Mucosa of rectum (tissue), 2 donors: Measurements from ENCODE around the gene SLC25A39.
A peak's percentile ranks its signal among the peaks of the same experiment; 100 is the strongest.
"Not testable (repeated sequence)": the region's sequence is repeated elsewhere in the genome, so short reads cannot be mapped to it uniquely, and the experiment has no call there.

Source experiments
- H3K27ac ChIP-seq, 2 donors: one replicate each; pipeline ENCODE4 v1.7.0; 2013; ENCODE audit warnings: inconsistent platforms in 2 of 2, low read depth in 2 of 2, low read length in 2 of 2
- H3K27me3 ChIP-seq, 2 donors: one replicate each; pipeline ENCODE4 v1.7.0; 2013; ENCODE audit warnings: low read length in 2 of 2; ENCODE audit not compliant: control insufficient read depth in 2 of 2, insufficient read depth in 2 of 2
- H3K36me3 ChIP-seq, 2 donors: one replicate each; pipeline ENCODE4 v1.7.0; 2013; ENCODE audit warnings: low read length in 2 of 2; ENCODE audit not compliant: control insufficient read depth in 2 of 2, insufficient read depth in 2 of 2
- H3K4me1 ChIP-seq, 2 donors: one replicate each; pipeline ENCODE4 v1.7.0; 2013; ENCODE audit warnings: low read length in 2 of 2, mild to moderate bottlenecking in 1 of 2; ENCODE audit not compliant: control insufficient read depth in 2 of 2, insufficient read depth in 2 of 2
- H3K4me3 ChIP-seq, 2 donors: one replicate each; pipeline ENCODE4 v1.7.0; 2013; ENCODE audit warnings: low read length in 2 of 2
- H3K9ac ChIP-seq, 2 donors: one replicate each; pipeline ENCODE4 v1.7.0; 2013; ENCODE audit warnings: low read length in 2 of 2, low read depth in 1 of 2, mild to moderate bottlenecking in 1 of 2
- H3K9me3 ChIP-seq, 2 donors: one replicate each; pipeline ENCODE4 v1.7.0; 2013; ENCODE audit warnings: low read length in 2 of 2; ENCODE audit not compliant: control insufficient read depth in 2 of 2
- donor health status: healthy.
- donor health status: Normal muscosa, but diverticular disease.

SLC25A39 gene

DNA sequence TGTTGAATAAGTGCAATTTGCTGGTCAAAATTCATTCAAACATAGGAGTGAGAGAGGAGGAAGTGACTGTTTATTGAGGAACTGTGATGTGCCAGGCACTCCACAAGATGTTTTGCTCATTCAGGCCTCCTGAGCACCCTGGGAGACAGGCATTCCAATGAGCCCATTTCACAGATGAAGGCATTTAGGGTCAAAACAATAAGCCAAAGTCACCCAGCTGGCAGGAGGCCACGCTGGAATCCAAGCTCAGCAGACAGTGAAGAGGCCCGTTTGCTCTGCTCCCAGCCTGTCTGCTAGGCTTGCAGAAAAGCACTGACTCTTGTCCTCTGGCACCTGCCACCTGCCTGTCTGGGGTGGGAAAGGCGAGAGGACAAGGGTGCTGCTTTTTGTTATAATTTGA is 10.1 kb upstream of the SLC25A39 start:
- no peaks in the 10 kb centered on the region for H3K27me3 ChIP-seq
- H3K27ac ChIP-seq = no peak overlapping the region
- H3K4me1 ChIP-seq = peaks cover 0 to 2% of the 10 kb centered on the region in 2 donors
- no peak overlapping the region for H3K9ac ChIP-seq
- no peak overlapping the region for H3K4me3 ChIP-seq
- no peaks in the 10 kb centered on the region for H3K9me3 ChIP-seq
- no peaks in the 10 kb centered on the region for H3K36me3 ChIP-seq

- Histone ChIP-seq H3K36me3 (no peaks in the 10 kb centered on the region), H3K9ac (no peak overlapping the region), H3K27me3 (no peaks in the 10 kb centered on the region), H3K9me3 (no peaks in the 10 kb centered on the region), H3K4me3 (no peak overlapping the region), H3K27ac (no peak overlapping the region), H3K4me1 (peaks cover 0 to 2% of the 10 kb centered on the region in 2 donors)
Observed at GRCh38 chr17:44334315-44334714, 9.7 kb upstream of the SLC25A39 start.

DNA sequence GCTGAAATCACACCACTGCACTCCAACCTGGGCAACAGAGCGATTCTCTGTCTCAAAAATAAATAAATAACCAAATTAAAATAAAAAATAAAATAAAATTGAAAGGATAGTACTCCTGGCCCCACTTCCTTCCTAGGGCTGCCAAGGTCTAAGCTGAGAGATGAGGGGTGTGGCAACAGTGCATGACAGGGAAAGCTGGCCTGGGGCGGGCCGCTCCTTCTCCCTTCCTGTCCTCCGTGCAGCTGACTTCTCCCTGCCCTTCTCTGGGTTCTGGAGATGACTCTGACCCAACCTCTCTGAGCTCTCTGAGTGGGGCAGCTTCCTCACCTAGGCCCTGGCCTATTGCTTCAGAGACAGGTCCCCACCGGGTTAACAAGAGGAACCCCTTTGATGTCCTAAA is 8.7 kb upstream of the SLC25A39 start:
- Histone ChIP-seq H3K4me3 (no peak overlapping the region), H3K9ac (no peak overlapping the region), H3K4me1 (peaks cover 0 to 2% of the 10 kb centered on the region in 2 donors), H3K27ac (no peak overlapping the region), H3K9me3 (no peaks in the 10 kb centered on the region), H3K36me3 (no peaks in the 10 kb centered on the region), H3K27me3 (no peaks in the 10 kb centered on the region)

GRCh38 chr17:44331249-44331760 is 6.7 kb upstream of the SLC25A39 start:
- Histone ChIP-seq H3K27ac (no peak overlapping the region), H3K9me3 (no peaks in the 10 kb centered on the region), H3K4me1 (peaks cover 0 to 2% of the 10 kb centered on the region in 2 donors), H3K4me3 (no peak overlapping the region), H3K36me3 (no peaks in the 10 kb centered on the region), H3K27me3 (no peaks in the 10 kb centered on the region), H3K9ac (no peak overlapping the region)

GRCh38 chr17:44330263-44330662 is 5.6 kb upstream of the SLC25A39 start:
- not testable (repeated sequence) for H3K4me1 ChIP-seq, H3K4me3 ChIP-seq, H3K9me3 ChIP-seq, H3K36me3 ChIP-seq, H3K27ac ChIP-seq, H3K9ac ChIP-seq, H3K27me3 ChIP-seq

GRCh38 chr17:44329516-44329915 is 4.9 kb upstream of the SLC25A39 start:
- not testable (repeated sequence) for H3K36me3 ChIP-seq, H3K9ac ChIP-seq, H3K4me1 ChIP-seq, H3K27ac ChIP-seq, H3K4me3 ChIP-seq, H3K27me3 ChIP-seq, H3K9me3 ChIP-seq

DNA sequence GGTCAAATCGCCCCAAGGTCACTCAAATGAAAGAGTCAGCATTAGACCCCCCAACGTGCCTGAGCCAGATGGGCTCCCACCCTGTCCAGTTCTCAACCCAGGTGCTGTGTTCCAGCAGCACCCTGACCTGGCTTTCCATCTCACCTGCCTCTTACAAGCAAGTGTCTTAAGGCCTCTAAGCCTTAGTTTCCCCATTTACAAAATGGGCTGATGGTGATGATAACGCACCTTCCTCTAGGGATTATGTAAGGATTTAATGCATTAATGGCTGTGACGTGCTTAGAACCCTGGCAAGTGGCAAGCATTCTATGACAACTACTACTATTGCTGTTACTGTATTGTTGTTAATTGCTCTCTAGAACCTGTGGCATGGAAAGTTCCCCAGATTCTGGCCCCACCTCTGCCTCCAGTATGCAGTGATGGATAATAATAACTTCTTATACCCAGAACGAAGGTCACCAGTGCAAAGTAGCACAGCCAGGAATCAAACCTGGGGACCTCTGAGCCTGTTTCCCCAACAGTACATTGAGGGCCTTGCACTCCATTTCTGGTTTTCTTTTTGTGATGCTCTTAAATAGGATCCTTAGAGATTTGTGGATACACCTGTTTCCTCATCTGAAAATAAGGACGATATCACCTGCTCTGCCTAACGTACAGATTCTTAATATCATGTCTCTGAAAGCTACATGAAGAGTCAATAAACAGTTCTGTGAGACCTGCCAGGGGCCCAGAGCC is 3.3 kb upstream of the SLC25A39 start:
- no peak overlapping the region for H3K27ac ChIP-seq

DNA sequence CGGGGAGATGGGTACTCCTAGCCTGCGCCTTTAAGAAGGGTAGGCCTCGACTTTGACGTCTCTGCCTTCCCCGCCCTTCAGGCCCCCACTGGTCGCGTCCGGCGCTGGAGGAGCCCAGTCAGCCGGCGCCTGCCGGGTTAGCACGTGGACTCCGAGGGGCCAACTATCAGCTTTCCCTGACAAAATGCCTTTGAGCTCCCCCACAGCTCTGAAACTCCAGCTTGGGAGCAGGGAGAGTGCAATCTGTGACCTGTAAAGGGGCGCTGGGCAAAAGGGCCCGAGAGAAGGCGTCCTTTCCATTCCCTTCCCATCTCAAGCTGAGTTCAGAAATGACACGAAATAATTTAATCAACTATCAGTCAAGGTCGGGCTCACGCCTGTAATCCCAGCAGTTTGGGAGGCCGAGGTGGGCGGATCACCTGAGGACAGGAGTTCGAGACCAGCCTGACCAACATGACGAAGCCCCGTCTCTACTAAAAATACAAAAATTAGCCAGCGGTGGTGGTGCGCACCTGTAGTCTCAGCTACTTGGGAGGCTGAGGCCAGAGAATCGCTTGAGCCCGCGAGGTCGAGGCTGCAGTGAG is 2.3 kb upstream of the SLC25A39 start:
- H3K9me3 ChIP-seq = no peaks in the 10 kb centered on the region
- peaks cover 8 to 13% of the 10 kb centered on the region in 2 donors for H3K4me1 ChIP-seq
- peak overlapping the region; percentile 59 to 63 for H3K4me3 ChIP-seq
- peak overlapping the region; percentile 47 for H3K9ac ChIP-seq
- peak overlapping the region; percentile 27 to 32 for H3K27ac ChIP-seq
- H3K27me3 ChIP-seq = no peaks in the 10 kb centered on the region
- peaks cover 0 to 5% of the 10 kb centered on the region in 2 donors for H3K36me3 ChIP-seq

More for the DNA sequence above, 3.3 kb upstream of the SLC25A39 start:
- no peaks in the 10 kb centered on the region for H3K27me3 ChIP-seq
- no peak overlapping the region for H3K4me3 ChIP-seq
- H3K9me3 ChIP-seq = no peaks in the 10 kb centered on the region
- H3K9ac ChIP-seq = no peak overlapping the region
- H3K36me3 ChIP-seq = no peaks in the 10 kb centered on the region
- H3K4me1 ChIP-seq = peaks cover 8 to 13% of the 10 kb centered on the region in 2 donors

GRCh38 chr17:44324092-44324570 is 492 bp downstream of the SLC25A39 start:
- peak overlapping the region; percentile 73 to 84 for H3K4me3 ChIP-seq
- H3K4me1 ChIP-seq = peaks cover 8 to 13% of the 10 kb centered on the region in 2 donors
- H3K9ac ChIP-seq = peak overlapping the region; percentile 90
- peak overlapping the region; percentile 94 to 97 for H3K27ac ChIP-seq
- peaks cover 11 to 31% of the 10 kb centered on the region in 2 donors for H3K36me3 ChIP-seq
- no peaks in the 10 kb centered on the region for H3K27me3 ChIP-seq
- H3K9me3 ChIP-seq = no peaks in the 10 kb centered on the region

DNA sequence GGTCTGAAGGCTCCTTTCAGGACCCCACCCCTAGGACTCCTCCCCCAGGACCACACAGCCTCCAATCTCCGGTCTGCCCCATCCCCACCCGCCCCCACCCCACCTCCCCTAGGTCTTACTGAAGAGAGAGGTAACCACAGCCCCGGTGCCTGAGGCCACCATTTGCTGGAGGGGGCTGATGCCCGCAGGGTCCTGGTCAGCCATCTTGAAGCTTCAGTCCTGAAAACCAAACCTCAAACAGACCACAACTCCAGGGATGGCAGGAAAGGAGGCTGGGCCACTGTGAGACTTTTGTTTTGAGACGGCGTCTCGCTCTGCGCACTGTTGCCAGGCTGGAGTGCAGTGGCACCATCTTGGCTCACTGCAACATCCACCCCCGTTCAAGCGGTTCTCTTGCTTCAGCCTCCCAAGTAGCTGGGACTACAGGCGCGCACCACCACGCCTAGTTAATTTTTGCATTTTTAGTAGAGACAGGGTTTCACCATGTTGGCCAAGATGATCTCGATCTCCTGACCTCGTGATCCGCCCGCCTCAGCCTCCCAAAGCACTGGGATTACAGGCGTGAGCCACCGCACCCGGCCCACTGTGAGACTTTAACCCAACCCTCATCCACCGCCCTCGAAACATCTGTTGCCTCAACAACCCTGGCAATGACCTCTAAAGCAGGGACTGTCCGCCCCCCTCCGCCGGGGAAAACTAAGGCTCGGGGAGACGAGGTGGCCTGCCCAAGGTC is 1.1 kb downstream of the SLC25A39 start:
- Histone ChIP-seq H3K9ac (peak overlapping the region; percentile 90), H3K4me1 (peaks cover 8 to 13% of the 10 kb centered on the region in 2 donors), H3K36me3 (peaks cover 11 to 31% of the 10 kb centered on the region in 2 donors), H3K4me3 (peak overlapping the region; percentile 73 to 84), H3K27ac (peak overlapping the region; percentile 94 to 97), H3K27me3 (no peaks in the 10 kb centered on the region), H3K9me3 (no peaks in the 10 kb centered on the region)
